ENCODE measurements around the gene GSAP.

DNA sequence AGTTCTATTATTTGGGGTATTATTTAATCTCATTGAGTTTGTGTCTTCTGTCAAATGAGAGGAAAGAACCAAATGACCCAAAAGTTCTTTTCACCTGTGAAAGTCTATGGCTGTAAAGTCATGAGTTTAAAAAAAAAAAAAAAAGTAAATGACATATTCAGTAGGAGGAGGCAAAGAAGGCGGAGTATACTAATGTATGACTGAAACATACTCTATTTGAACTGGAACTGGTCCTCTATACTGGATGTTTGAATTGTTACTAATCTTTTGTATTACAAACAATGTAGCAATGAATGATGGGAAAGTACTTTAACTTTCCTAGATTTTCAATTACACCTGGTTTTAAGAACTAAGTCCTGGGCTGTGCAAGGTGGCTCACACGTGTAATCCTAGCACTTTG lies 24.9 kb upstream of the GSAP start:
- TF ChIP-seq, protein P1, sequence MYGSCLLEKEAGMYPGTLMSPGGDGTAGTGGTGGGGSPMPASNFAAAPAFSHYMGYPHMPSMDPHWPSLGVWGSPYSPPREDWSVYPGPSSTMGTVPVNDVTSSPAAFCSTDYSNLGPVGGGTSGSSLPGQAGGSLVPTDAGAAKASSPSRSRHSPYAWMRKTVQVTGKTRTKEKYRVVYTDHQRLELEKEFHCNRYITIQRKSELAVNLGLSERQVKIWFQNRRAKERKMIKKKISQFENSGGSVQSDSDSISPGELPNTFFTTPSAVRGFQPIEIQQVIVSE (CRISPR knock-in tag; IDR thresholded peaks at IDR 0.05; ENCODE audit: borderline replicate concordance): no peak
- TF ChIP-seq FOXJ3 (CRISPR knock-in tag; IDR thresholded peaks at IDR 0.05; ENCODE audit: borderline replicate concordance) (no peak), ZNF396 (CRISPR knock-in tag; IDR thresholded peaks at IDR 0.05; ENCODE audit: borderline replicate concordance) (no peak)
- TF ChIP-seq, protein P2, sequence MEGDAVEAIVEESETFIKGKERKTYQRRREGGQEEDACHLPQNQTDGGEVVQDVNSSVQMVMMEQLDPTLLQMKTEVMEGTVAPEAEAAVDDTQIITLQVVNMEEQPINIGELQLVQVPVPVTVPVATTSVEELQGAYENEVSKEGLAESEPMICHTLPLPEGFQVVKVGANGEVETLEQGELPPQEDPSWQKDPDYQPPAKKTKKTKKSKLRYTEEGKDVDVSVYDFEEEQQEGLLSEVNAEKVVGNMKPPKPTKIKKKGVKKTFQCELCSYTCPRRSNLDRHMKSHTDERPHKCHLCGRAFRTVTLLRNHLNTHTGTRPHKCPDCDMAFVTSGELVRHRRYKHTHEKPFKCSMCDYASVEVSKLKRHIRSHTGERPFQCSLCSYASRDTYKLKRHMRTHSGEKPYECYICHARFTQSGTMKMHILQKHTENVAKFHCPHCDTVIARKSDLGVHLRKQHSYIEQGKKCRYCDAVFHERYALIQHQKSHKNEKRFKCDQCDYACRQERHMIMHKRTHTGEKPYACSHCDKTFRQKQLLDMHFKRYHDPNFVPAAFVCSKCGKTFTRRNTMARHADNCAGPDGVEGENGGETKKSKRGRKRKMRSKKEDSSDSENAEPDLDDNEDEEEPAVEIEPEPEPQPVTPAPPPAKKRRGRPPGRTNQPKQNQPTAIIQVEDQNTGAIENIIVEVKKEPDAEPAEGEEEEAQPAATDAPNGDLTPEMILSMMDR (IDR thresholded peaks at IDR 0.05): no peak
